Panc1 (cell line): ENCODE measurements around the gene LYRM9. TPM values are rescaled to one million over a fixed set of nuclear protein-coding genes. Genes with fewer than 3 reads are reported as not detected.

ENCODE experiments used
- ATAC-seq: fragments of 200-7000 bp; cut with Tn5 transposase; 2 replicates; pipeline ENCODE4 v1.9.1; 2020; ENCODE audit warnings: mild to moderate bottlenecking, moderate library complexity
- BruUV-seq: library from RNA; stranded (reverse); fragments of 400-500 nt; replicated peaks from 2 replicates; lab custom pipeline; 2021; lab: Mats Ljungman, UMichigan
- CTCF ChIA-PET: fragments of 300-600 bp; sonication (Branson Sonifier 250); formaldehyde crosslinking; loops from one replicate; lab custom pipeline; 2022; ENCODE audit warnings: antibody characterized with exemption; lab: Charles Lee
- POLR2A ChIA-PET: fragments of 300-600 bp; sonication (Branson Sonifier 250); formaldehyde crosslinking; loops from one replicate; lab custom pipeline; 2022; ENCODE audit warnings: antibody characterized with exemption; lab: Charles Lee
- DNase-seq: peaks from one replicate; pipeline ENCODE4 v3.0.0-alpha.2; 2010; ENCODE audit warnings: low read depth, low spot score
- H3K27ac ChIP-seq: 2 replicates; pipeline ENCODE4 v1.5.1; 2011; ENCODE audit warnings: mild to moderate bottlenecking, low read length, inconsistent platforms
- H3K27me3 ChIP-seq: fragments of 200-500 bp; sonication (Bioruptor generic); 2 replicates; pipeline ENCODE4 v1.6.0; 2014; ENCODE audit warnings: low read length, inconsistent platforms; ENCODE audit not compliant: control insufficient read depth, insufficient read depth
- H3K36me3 ChIP-seq: fragments of 200-500 bp; sonication (Bioruptor generic); 2 replicates; pipeline ENCODE4 v1.5.1; 2014; ENCODE audit warnings: inconsistent platforms, mild to moderate bottlenecking, low read length, moderate library complexity; ENCODE audit not compliant: control insufficient read depth, insufficient read depth
- H3K4me1 ChIP-seq: 2 replicates; pipeline ENCODE4 v1.5.1; 2011; ENCODE audit warnings: inconsistent platforms, mild to moderate bottlenecking, low read length, moderate library complexity; ENCODE audit not compliant: control insufficient read depth, insufficient read depth
- H3K4me3 ChIP-seq, 2 experiments: 2 replicates each; pipeline ENCODE4 v1.5.1; 2011 to 2012; ENCODE audit warnings: low read depth in 2 of 2, low read length in 2 of 2, mild to moderate bottlenecking in 2 of 2, inconsistent platforms in 1 of 2, moderate library complexity in 1 of 2
- H3K9me3 ChIP-seq: fragments of 200-500 bp; sonication (Bioruptor generic); 2 replicates; pipeline ENCODE4 v1.5.1; 2014; ENCODE audit warnings: low read depth, mild to moderate bottlenecking, inconsistent platforms, low read length, moderate library complexity; ENCODE audit not compliant: control insufficient read depth, insufficient read depth
- CTCF ChIP-seq: fragments of 450-650 bp; IDR thresholded peaks from 2 replicates; pipeline ENCODE4 v1.5.1; 2017; ENCODE audit warnings: mild to moderate bottlenecking
- POLR2AphosphoS5 ChIP-seq: IDR thresholded peaks from 2 replicates; pipeline ENCODE4 v1.6.1; 2012; ENCODE audit warnings: mild to moderate bottlenecking, low read depth, low read length, moderate library complexity
- REST ChIP-seq, 2 experiments: IDR thresholded peaks; 2 replicates each; pipeline ENCODE4 v1.6.1; 2011 to 2012; ENCODE audit warnings: low read depth in 2 of 2, control low read depth in 1 of 2, low read length in 1 of 2, mild to moderate bottlenecking in 1 of 2, moderate library complexity in 1 of 2; ENCODE audit not compliant: insufficient read depth in 1 of 2
- SIN3A ChIP-seq: IDR thresholded peaks from 2 replicates; pipeline ENCODE4 v1.6.1; 2012; ENCODE audit warnings: low read depth, mild to moderate bottlenecking, low read length, moderate library complexity, borderline replicate concordance; ENCODE audit not compliant: insufficient read depth
- TCF7L2 ChIP-seq: IDR thresholded peaks from 2 replicates; pipeline ENCODE4 v1.6.1; 2011; ENCODE audit warnings: mild to moderate bottlenecking, low read depth, low read length, inconsistent platforms
- in situ Hi-C: cut with HindIII; loops from 2 replicates; pipeline ENCODE4 v1.10.0; 2016; ENCODE audit warnings: low sequenced_read_pairs, low pct_unique_long_range_greater_than_20kb
- intact Hi-C: fragments of 100-400 bp; cut with micrococcal nuclease; formaldehyde crosslinking; loops from one replicate; pipeline ENCODE4 v1.10.0; 2022; ENCODE audit not compliant: unreplicated experiment
- total RNA-seq: library from RNA; stranded (reverse); gene quantifications from one replicate; pipeline ENCODE4 v1.2.1, GENCODE V29; 2021; ENCODE audit not compliant: unreplicated experiment

Gene LYRM9
- total RNA-seq, 1 experiment from 2014 or later: 1.6 TPM

GRCh38 chr17:27928587-27928986 lies 35.4 kb upstream of the LYRM9 start:
- TF ChIP-seq TCF7L2 (no peak), SIN3A (no peak), POLR2AphosphoS5 (no peak), REST (IDR thresholded peaks at IDR 0.05; ENCODE audit: insufficient read depth in 1 of 2, low read depth in 2 of 2, low read length in 1 of 2) (no peak), CTCF (no peak)
- Histone ChIP-seq H3K4me1 (no peaks in the 10 kb centered on the region), H3K4me3 (no peak overlapping the region), H3K27me3 (0 out of 2 replicates have a peak, but pooled peaks cover 4% of the 10 kb centered on the region), H3K36me3 (no peaks in the 10 kb centered on the region), H3K9me3 (no peaks in the 10 kb centered on the region), H3K27ac (no peak overlapping the region)
- POLR2A ChIA-PET: interaction anchor here (0.6 kb wide), 1 partner anchor 567 kb away, joined by 4 read pairs; no protein-coding TSS in a partner anchor
- in situ Hi-C loops (no loop called here), intact Hi-C loops (no loop called here)
- DNase-seq: no peak
- BruUV-seq: no TSS peak
- CTCF ChIA-PET: no interaction called here
- no peak for ATAC-seq

GRCh38 chr17:27927781-27928180 lies 34.6 kb upstream of the LYRM9 start:
- ChIA-PET CTCF (no interaction called here), POLR2A (interaction anchor here (0.6 kb wide), 1 partner anchor 568 kb away, joined by 4 read pairs; no protein-coding TSS in a partner anchor)
- H3K9me3 ChIP-seq: no peaks in the 10 kb centered on the region
- DNase-seq (no peak), ATAC-seq (no peak)
- intact Hi-C loops (no loop called here), in situ Hi-C loops (no loop called here)
- no peaks in the 10 kb centered on the region for H3K36me3 ChIP-seq
- TF ChIP-seq TCF7L2 (no peak), REST (IDR thresholded peaks at IDR 0.05; ENCODE audit: insufficient read depth in 1 of 2, low read depth in 2 of 2, low read length in 1 of 2) (no peak), POLR2AphosphoS5 (no peak), SIN3A (no peak), CTCF (no peak)
- H3K27me3 ChIP-seq: 0 out of 2 replicates have a peak, but pooled peaks cover 4% of the 10 kb centered on the region
- no peak overlapping the region for H3K4me3 ChIP-seq
- no TSS peak for BruUV-seq
- H3K4me1 ChIP-seq: no peaks in the 10 kb centered on the region
- no peak overlapping the region for H3K27ac ChIP-seq
